ENCODE data around the gene H3-3A.

H3-3A gene

GRCh38 chr1:226121049-226121586 is 58.6 kb downstream of the H3-3A start:
- H3K27ac Mint-ChIP-seq = no peak overlapping the region
- H3K36me3 Mint-ChIP-seq (ENCODE audit: low read depth) = no peaks in the 10 kb centered on the region
- no peak for TF ChIP-seq CTCF (IDR thresholded peaks at IDR 0.05)
- peaks cover 55% of the 10 kb centered on the region for H3K4me1 Mint-ChIP-seq
- peak overlapping the region; percentile 83 for H3K4me3 Mint-ChIP-seq
- H3K9me3 Mint-ChIP-seq = peaks cover under 1% of the 10 kb centered on the region
- no peak for DNase-seq
- peaks cover 5% of the 10 kb centered on the region for H3K27me3 Mint-ChIP-seq (ENCODE audit: low read depth, poor library complexity)
